Retinal pigment epithelial cell (primary cell): Measurements from ENCODE around the gene ARAF.

Experiments used
- DNase-seq: peaks from one replicate; pipeline ENCODE4 v3.0.0-alpha.2; 2010; ENCODE audit warnings: low read depth
- H3K4me3 ChIP-seq: 2 replicates; pipeline ENCODE4 v1.5.1; 2011; ENCODE audit warnings: mild to moderate bottlenecking, low read length, control low read depth, moderate library complexity
- TF ChIP-seq, protein P1 (sequence below): conservative IDR thresholded peaks from 2 replicates; pipeline ENCODE4 v1.5.1; 2011; ENCODE audit warnings: low read depth, low read length, control low read depth, inconsistent platforms

ARAF gene

GRCh38 chrX:47558436-47558835, 2.6 kb upstream of the ARAF start:
- TF ChIP-seq, protein P1, sequence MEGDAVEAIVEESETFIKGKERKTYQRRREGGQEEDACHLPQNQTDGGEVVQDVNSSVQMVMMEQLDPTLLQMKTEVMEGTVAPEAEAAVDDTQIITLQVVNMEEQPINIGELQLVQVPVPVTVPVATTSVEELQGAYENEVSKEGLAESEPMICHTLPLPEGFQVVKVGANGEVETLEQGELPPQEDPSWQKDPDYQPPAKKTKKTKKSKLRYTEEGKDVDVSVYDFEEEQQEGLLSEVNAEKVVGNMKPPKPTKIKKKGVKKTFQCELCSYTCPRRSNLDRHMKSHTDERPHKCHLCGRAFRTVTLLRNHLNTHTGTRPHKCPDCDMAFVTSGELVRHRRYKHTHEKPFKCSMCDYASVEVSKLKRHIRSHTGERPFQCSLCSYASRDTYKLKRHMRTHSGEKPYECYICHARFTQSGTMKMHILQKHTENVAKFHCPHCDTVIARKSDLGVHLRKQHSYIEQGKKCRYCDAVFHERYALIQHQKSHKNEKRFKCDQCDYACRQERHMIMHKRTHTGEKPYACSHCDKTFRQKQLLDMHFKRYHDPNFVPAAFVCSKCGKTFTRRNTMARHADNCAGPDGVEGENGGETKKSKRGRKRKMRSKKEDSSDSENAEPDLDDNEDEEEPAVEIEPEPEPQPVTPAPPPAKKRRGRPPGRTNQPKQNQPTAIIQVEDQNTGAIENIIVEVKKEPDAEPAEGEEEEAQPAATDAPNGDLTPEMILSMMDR: no peak
- H3K4me3 ChIP-seq: no peak overlapping the region
- no peak for DNase-seq

DNA sequence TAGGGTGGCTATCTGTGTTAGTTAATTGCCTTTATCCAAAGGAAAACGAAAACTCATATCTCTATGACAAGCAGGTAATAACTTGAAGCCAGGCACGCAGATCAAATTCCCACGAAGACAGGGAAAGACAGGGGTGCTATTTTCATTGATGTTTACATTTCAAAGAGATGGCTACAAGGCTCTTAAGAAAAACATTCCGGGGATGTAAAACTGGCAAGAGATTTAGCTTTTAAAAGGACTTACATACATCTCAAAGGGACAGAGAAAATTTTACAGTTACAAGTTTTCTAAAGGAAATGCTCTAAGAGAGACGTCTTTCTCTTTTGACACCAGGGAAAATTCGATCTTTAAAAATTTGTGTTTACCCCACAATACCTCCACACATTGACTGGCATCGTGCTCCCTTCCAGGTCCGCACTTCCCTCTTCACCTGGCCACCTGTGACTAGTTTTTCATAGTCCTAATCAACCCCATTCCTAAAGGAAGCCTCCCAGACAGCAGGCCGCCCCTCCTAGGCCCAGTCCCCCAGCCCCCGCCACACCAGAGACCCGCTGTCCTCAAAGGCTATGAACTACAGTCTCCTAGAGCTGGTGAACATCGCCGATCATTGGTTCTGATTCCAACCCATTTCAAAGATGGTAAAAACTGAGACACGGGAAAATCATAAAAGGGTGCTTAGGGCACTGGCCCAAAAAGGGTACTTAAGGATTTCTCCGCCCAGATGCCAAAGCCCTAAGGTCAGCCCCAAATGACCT, 649 bp upstream of the ARAF start:
- TF ChIP-seq, protein P1: no peak
- no peak for DNase-seq

GRCh38 chrX:47561659-47562151, 700 bp downstream of the ARAF start:
- TF ChIP-seq, protein P1: no peak
- peak overlapping the region; percentile 78 for H3K4me3 ChIP-seq

More for the DNA sequence above, 649 bp upstream of the ARAF start:
- H3K4me3 ChIP-seq: peak overlapping the region; percentile 78

GRCh38 chrX:47562615-47563243, 1.7 kb downstream of the ARAF start:
- DNase-seq: no peak
- TF ChIP-seq, protein P1: peak; percentile 45
- H3K4me3 ChIP-seq: no peak overlapping the region

More at GRCh38 chrX:47561659-47562151, 700 bp downstream of the ARAF start:
- DNase-seq: no peak

- TF ChIP-seq, protein P1: no peak
Observed at GRCh38 chrX:47563801-47564315, 2.9 kb downstream of the ARAF start.

GRCh38 chrX:47564438-47565085, 3.6 kb downstream of the ARAF start:
- DNase-seq: no peak
- no peak overlapping the region for H3K4me3 ChIP-seq
- TF ChIP-seq, protein P1: no peak

More at GRCh38 chrX:47563801-47564315, 2.9 kb downstream of the ARAF start:
- no peak overlapping the region for H3K4me3 ChIP-seq
- no peak for DNase-seq
